ENCODE data around the gene NDUFV1. TPM values are rescaled to one million over a fixed set of nuclear protein-coding genes. Genes with fewer than 3 reads are reported as not detected.

Gene NDUFV1
- total and polyA plus RNA-seq, 2 experiments from 2014 or later = 136 to 168 TPM

- H4K20me1 ChIP-seq (ENCODE audit: insufficient read depth) = no peaks in the 10 kb centered on the region
- no peaks in the 10 kb centered on the region for H3K79me2 ChIP-seq (ENCODE audit: insufficient read depth)
- H3K9me2 ChIP-seq (ENCODE audit: insufficient read depth) = no peaks in the 10 kb centered on the region
- DNase-seq = no peak
- no peak overlapping the region for H3K9ac ChIP-seq
- in situ Hi-C loops (cut with MboI) = no loop called here
- no peaks in the 10 kb centered on the region for H3K4me1 ChIP-seq (ENCODE audit: insufficient read depth)
- no peak overlapping the region for H3K4me2 ChIP-seq (ENCODE audit: unreplicated experiment)
- H3K4me3 ChIP-seq = no peak overlapping the region
- no peak overlapping the region for H3K27ac ChIP-seq
- H3K27me3 ChIP-seq (replicated peaks; ENCODE audit: insufficient read depth) = peaks cover 8% of the 10 kb centered on the region; the same call in 1 of the 2 replicates
- H2AFZ ChIP-seq = no peak overlapping the region
- H3F3A ChIP-seq (ENCODE audit: insufficient read depth) = no peaks in the 10 kb centered on the region
- no peaks in the 10 kb centered on the region for H3K36me3 ChIP-seq (ENCODE audit: low read depth)
- TF ChIP-seq EZH2phosphoT487 (IDR thresholded peaks at IDR 0.05; ENCODE audit: insufficient read depth, low read depth) (no peak), EZH2 (IDR thresholded peaks at IDR 0.05; ENCODE audit: insufficient read depth, poor library complexity, severe bottlenecking) (no peak)
- WGBS, 2 experiments (ENCODE audit: low coverage in 1 of 2, low lambda C conversion rate in 2 of 2, missing lambda C conversion rate in 2 of 2) = 59 to 61% methylated on average over 24 of the region's 24 CpGs
- H3K9me3 ChIP-seq (ENCODE audit: low read depth) = no peaks in the 10 kb centered on the region
Observed at GRCh38 chr11:67638535-67639437, 32.0 kb downstream of the NDUFV1 start.

GRCh38 chr11:67639438-67639859 lies 32.7 kb downstream of the NDUFV1 start, which contains the start of gene TBX10:
Gene TBX10, minus strand, starts transcription at chr11:67639763. Its CDS starts 291 bp downstream, at chr11:67639472.
- DNase-seq = no peak
- no peak within 1 kb of the TSS for H3K4me3 ChIP-seq
- H3K36me3 ChIP-seq (ENCODE audit: low read depth) = no peaks in the 10 kb centered on the region
- H3F3A ChIP-seq (ENCODE audit: insufficient read depth) = no peaks in the 10 kb centered on the region
- no peak within 1 kb of the TSS for H3K9ac ChIP-seq
- H4K20me1 ChIP-seq (ENCODE audit: insufficient read depth) = no peaks in the 10 kb centered on the region
- H2AFZ ChIP-seq = no peak within 1 kb of the TSS
- no peaks in the 10 kb centered on the region for H3K9me3 ChIP-seq (ENCODE audit: low read depth)
- H3K27ac ChIP-seq = no peak within 1 kb of the TSS
- in situ Hi-C loops (cut with MboI) = no loop called here
- H3K9me2 ChIP-seq (ENCODE audit: insufficient read depth) = no peaks in the 10 kb centered on the region
- 46 to 56% methylated on average over 18 of the region's 18 CpGs for WGBS, 2 experiments (ENCODE audit: low coverage in 1 of 2, low lambda C conversion rate in 2 of 2, missing lambda C conversion rate in 2 of 2)
- no peak for TF ChIP-seq EZH2 (IDR thresholded peaks at IDR 0.05; ENCODE audit: insufficient read depth, poor library complexity, severe bottlenecking)
- no peak for TF ChIP-seq EZH2phosphoT487 (IDR thresholded peaks at IDR 0.05; ENCODE audit: insufficient read depth, low read depth)
- H3K27me3 ChIP-seq (replicated peaks; ENCODE audit: insufficient read depth) = peaks cover 8% of the 10 kb centered on the region; the same call in 1 of the 2 replicates
- H3K79me2 ChIP-seq (ENCODE audit: insufficient read depth) = no peaks in the 10 kb centered on the region
- no peaks in the 10 kb centered on the region for H3K4me1 ChIP-seq (ENCODE audit: insufficient read depth)
- no peak within 1 kb of the TSS for H3K4me2 ChIP-seq (ENCODE audit: unreplicated experiment)

DNA sequence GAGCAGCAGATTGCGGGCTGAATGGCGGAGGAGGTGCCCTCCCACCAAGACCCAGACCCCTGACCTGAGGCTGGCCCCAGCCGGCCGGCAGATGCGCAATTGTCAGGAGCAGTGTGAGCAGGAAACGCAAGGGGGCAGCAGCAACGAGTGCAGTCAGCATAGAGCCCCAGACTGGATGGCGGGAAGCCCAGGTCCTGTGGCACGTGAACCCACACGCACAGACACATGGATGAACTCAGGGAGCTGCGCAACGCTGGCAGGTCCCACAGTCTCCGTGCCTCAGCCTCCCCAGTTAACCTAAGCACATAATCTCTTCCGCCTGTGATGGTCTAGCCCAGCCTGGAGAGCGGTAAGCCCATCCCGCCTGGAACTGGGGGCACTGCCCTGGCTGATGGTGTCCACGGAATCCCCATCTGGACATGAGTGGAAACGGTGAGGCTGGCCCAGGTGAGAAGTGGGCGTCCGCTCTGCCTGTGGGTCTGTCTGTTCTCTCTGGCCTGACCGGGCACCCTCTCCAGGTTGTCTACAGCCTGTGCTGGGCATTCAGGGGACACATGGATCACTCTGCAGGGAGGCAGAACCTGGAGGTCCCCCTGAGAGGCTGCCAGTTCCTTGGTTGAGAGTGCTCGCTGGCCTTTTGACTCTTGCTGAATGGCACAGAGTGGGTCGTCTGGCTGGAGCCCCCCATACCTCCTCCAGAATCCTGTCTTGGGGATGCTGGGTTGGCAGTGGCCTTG lies 33.5 kb downstream of the NDUFV1 start:
- peaks cover 8% of the 10 kb centered on the region; the same call in 1 of the 2 replicates for H3K27me3 ChIP-seq (replicated peaks; ENCODE audit: insufficient read depth)
- H3K4me1 ChIP-seq (ENCODE audit: insufficient read depth) = no peaks in the 10 kb centered on the region
- no peaks in the 10 kb centered on the region for H4K20me1 ChIP-seq (ENCODE audit: insufficient read depth)
- TF ChIP-seq EZH2 (IDR thresholded peaks at IDR 0.05; ENCODE audit: insufficient read depth, poor library complexity, severe bottlenecking) = no peak
- no peak for TF ChIP-seq EZH2phosphoT487 (IDR thresholded peaks at IDR 0.05; ENCODE audit: insufficient read depth, low read depth)
- 14 to 17% methylated on average over 21 to 23 of the region's 23 CpGs for WGBS, 2 experiments (ENCODE audit: low coverage in 1 of 2, low lambda C conversion rate in 2 of 2, missing lambda C conversion rate in 2 of 2)
- no peaks in the 10 kb centered on the region for H3K36me3 ChIP-seq (ENCODE audit: low read depth)
- no peak overlapping the region for H3K27ac ChIP-seq
- no peaks in the 10 kb centered on the region for H3K9me2 ChIP-seq (ENCODE audit: insufficient read depth)
- peak; percentile 85 for DNase-seq
- no peaks in the 10 kb centered on the region for H3F3A ChIP-seq (ENCODE audit: insufficient read depth)
- in situ Hi-C loops (cut with MboI) = no loop called here
- H3K4me2 ChIP-seq (ENCODE audit: unreplicated experiment) = no peak overlapping the region
- no peak overlapping the region for H3K4me3 ChIP-seq
- H3K9me3 ChIP-seq (ENCODE audit: low read depth) = no peaks in the 10 kb centered on the region
- no peak overlapping the region for H2AFZ ChIP-seq
- no peaks in the 10 kb centered on the region for H3K79me2 ChIP-seq (ENCODE audit: insufficient read depth)
- no peak overlapping the region for H3K9ac ChIP-seq

GRCh38 chr11:67640758-67641337 lies 34.1 kb downstream of the NDUFV1 start:
- Histone ChIP-seq H2AFZ (no peak overlapping the region), H3K9me2 (ENCODE audit: insufficient read depth) (no peaks in the 10 kb centered on the region), H3K9ac (no peak overlapping the region), H3K79me2 (ENCODE audit: insufficient read depth) (no peaks in the 10 kb centered on the region), H3F3A (ENCODE audit: insufficient read depth) (no peaks in the 10 kb centered on the region), H3K4me3 (no peak overlapping the region), H3K4me1 (ENCODE audit: insufficient read depth) (no peaks in the 10 kb centered on the region), H3K27ac (no peak overlapping the region), H4K20me1 (ENCODE audit: insufficient read depth) (no peaks in the 10 kb centered on the region), H3K36me3 (ENCODE audit: low read depth) (no peaks in the 10 kb centered on the region), H3K9me3 (ENCODE audit: low read depth) (no peaks in the 10 kb centered on the region), H3K27me3 (replicated peaks; ENCODE audit: insufficient read depth) (peaks cover 8% of the 10 kb centered on the region; the same call in 1 of the 2 replicates), H3K4me2 (ENCODE audit: unreplicated experiment) (no peak overlapping the region)
- no peak for DNase-seq
- TF ChIP-seq EZH2 (IDR thresholded peaks at IDR 0.05; ENCODE audit: insufficient read depth, poor library complexity, severe bottlenecking) (no peak), EZH2phosphoT487 (IDR thresholded peaks at IDR 0.05; ENCODE audit: insufficient read depth, low read depth) (no peak)
- in situ Hi-C loops (cut with MboI) = no loop called here
- WGBS, 2 experiments (ENCODE audit: low coverage in 1 of 2, low lambda C conversion rate in 2 of 2, missing lambda C conversion rate in 2 of 2) = 1 to 3% methylated on average over 10 to 12 of the region's 12 CpGs

All from GM23248 (cell line).